ENCODE results near the gene ANXA4.

- TF ChIP-seq, protein P1, sequence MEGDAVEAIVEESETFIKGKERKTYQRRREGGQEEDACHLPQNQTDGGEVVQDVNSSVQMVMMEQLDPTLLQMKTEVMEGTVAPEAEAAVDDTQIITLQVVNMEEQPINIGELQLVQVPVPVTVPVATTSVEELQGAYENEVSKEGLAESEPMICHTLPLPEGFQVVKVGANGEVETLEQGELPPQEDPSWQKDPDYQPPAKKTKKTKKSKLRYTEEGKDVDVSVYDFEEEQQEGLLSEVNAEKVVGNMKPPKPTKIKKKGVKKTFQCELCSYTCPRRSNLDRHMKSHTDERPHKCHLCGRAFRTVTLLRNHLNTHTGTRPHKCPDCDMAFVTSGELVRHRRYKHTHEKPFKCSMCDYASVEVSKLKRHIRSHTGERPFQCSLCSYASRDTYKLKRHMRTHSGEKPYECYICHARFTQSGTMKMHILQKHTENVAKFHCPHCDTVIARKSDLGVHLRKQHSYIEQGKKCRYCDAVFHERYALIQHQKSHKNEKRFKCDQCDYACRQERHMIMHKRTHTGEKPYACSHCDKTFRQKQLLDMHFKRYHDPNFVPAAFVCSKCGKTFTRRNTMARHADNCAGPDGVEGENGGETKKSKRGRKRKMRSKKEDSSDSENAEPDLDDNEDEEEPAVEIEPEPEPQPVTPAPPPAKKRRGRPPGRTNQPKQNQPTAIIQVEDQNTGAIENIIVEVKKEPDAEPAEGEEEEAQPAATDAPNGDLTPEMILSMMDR (IDR thresholded peaks at IDR 0.05; ENCODE audit: insufficient read depth, low read depth, low read length): no peak
- TF ChIP-seq EZH2 (IDR thresholded peaks at IDR 0.05; ENCODE audit: insufficient read depth, low read length): no peak
Measured at GRCh38 chr2:69827796-69828540, 86.0 kb downstream of the ANXA4 start.

All from astrocyte (in vitro differentiated cells and primary cell).